ENCODE measurements around the gene TMEM253.

TMEM253 gene

DNA sequence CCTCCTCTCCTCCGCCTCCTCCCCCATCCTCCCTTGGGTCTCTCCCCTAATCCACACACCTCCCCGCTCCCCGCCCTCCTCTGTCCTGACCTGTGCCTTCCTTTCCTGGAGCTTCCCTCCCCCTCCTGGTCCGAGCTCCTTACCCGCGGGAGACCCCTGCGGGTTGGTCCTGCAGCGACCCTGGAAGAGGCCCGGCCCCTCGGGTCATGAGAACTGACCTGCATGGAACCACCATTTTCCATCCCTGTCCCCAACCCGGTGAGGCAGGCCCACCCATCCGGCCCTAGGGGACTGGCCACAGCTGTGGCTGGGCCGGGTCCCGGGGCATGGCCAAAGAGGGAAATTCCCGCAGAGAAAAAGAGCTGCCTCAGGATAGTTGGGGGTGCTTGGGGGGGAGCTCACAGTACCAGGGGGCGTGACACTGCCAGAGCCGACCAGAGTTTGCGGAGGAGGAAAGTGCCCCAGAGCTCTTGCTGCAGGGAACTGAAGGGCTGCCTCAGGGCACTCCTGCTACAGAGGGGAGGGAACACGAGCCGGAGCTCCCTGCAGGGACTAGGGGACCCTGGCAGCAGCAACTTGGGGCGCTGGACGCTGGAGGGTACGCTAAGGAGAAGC, 30.1 kb upstream of the TMEM253 start (continued):
- TF ChIP-seq ZNF670 (tag by site-specific recombination; IDR thresholded peaks at IDR 0.05; ENCODE audit: low read depth) = no peak
- TF ChIP-seq, protein P1, sequence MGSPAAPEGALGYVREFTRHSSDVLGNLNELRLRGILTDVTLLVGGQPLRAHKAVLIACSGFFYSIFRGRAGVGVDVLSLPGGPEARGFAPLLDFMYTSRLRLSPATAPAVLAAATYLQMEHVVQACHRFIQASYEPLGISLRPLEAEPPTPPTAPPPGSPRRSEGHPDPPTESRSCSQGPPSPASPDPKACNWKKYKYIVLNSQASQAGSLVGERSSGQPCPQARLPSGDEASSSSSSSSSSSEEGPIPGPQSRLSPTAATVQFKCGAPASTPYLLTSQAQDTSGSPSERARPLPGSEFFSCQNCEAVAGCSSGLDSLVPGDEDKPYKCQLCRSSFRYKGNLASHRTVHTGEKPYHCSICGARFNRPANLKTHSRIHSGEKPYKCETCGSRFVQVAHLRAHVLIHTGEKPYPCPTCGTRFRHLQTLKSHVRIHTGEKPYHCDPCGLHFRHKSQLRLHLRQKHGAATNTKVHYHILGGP (tag by site-specific recombination; IDR thresholded peaks at IDR 0.05) = no peak
- TF ChIP-seq KLF10 (tag by site-specific recombination; IDR thresholded peaks at IDR 0.05) = no peak
- TF ChIP-seq ZNF423 (tag by site-specific recombination; IDR thresholded peaks at IDR 0.05) = 0 out of 2 replicates have a peak, but pooled peaks have one; percentile 68
- no peak for TF ChIP-seq ZNF404 (tag by site-specific recombination; IDR thresholded peaks at IDR 0.05)
- no peak for TF ChIP-seq ZNF544 (tag by site-specific recombination; IDR thresholded peaks at IDR 0.05)
- TF ChIP-seq ZNF837 (tag by site-specific recombination; IDR thresholded peaks at IDR 0.05) = no peak
- peak; percentile 75; the same call in 1 of the 2 replicates for TF ChIP-seq BCL11B (tag by site-specific recombination; IDR thresholded peaks at IDR 0.05; ENCODE audit: low read depth)
- TF ChIP-seq ZNF23 (tag by site-specific recombination; IDR thresholded peaks at IDR 0.05; ENCODE audit: borderline replicate concordance) = no peak
- no peak for TF ChIP-seq ZNF155 (tag by site-specific recombination; IDR thresholded peaks at IDR 0.05)

DNA sequence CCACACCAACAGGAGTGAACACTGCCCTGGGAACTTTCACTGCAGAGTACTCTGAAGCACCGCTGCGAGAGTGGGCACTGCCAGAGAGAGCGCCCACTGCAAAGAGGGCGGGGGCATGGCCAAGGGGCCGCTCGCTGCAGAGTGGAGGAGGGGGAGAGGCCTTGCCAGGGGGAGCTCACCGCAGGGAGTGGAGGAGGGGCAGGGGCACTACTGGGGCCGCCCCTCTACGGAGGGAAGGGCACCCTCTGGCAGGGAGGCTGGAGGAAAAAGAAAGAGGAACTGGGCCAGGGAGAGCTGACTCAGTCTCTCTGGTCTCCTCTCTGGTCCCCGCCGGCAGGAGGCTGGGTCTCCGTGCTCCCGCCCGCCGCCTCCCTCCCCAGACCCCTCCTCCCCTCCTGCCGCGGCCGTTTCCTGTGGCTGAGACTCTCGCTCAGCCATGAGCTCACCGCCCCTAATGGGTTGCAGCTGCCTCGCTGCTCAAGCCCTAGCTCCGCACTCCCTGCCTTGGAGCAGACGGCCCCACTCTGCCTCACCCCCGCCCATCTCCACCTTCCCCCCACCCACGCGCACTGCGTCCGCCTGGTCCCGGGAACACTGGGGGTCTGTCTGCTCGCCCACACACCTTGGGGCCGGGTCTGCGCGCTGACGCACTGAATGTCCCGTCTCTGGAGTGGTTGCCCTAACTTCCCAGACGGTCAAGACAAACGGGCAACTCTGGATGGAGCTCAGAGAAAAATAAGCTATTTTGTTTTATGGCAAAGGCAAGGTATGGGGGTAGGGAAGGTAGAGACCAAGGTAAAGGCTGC, 29.4 kb upstream of the TMEM253 start:
- POLR2A ChIA-PET = interaction anchor here (0.7 to 3.7 kb wide), 23 partner anchors 8 to 610 kb away, joined by 3 to 71 read pairs (median 5); partner anchors contain the start of genes NDRG2, RNASE8, SLC39A2 and ZNF219
- peak overlapping the region; percentile 86 for H3K27ac ChIP-seq (ENCODE audit: extremely low read depth, low read depth, low read length)
- H3K36me3 ChIP-seq (ENCODE audit: control insufficient read depth in 2 of 2, insufficient read depth in 1 of 2, low read length in 2 of 2) = peaks cover 0 to 35% of the 10 kb centered on the region in 2 experiments; a peak in 1 of 3 replicates
- CTCF ChIA-PET = interaction anchor here (0.6 to 4.3 kb wide), 18 partner anchors 15 to 560 kb away, joined by 3 to 64 read pairs (median 4); partner anchors contain the start of gene TMEM253
- H3K4me1 ChIP-seq (ENCODE audit: control insufficient read depth, insufficient read depth, low read length) = peaks cover 16% of the 10 kb centered on the region
- peak overlapping the region; percentile 79 for H3K4me3 ChIP-seq (ENCODE audit: low read depth, low read length)
- no peaks in the 10 kb centered on the region for H3K9me3 ChIP-seq (ENCODE audit: control insufficient read depth, insufficient read depth, low read depth, low read length)
- TF ChIP-seq GLIS1 (tag by site-specific recombination; IDR thresholded peaks at IDR 0.05) (peak; percentile 72), ZNF658 (tag by site-specific recombination; IDR thresholded peaks at IDR 0.05) (no peak), ZNF239 (tag by site-specific recombination; IDR thresholded peaks at IDR 0.05) (no peak), ZNF341 (tag by site-specific recombination; IDR thresholded peaks at IDR 0.05; ENCODE audit: low read depth) (peak; percentile 25; the same call in 1 of the 2 replicates), ZNF404 (tag by site-specific recombination; IDR thresholded peaks at IDR 0.05) (no peak), ZNF654 (tag by site-specific recombination; IDR thresholded peaks at IDR 0.05; ENCODE audit: low read depth) (no peak), ZIC2 (tag by site-specific recombination; IDR thresholded peaks at IDR 0.05) (peak; percentile 71), IKZF3 (tag by site-specific recombination; IDR thresholded peaks at IDR 0.05) (0 out of 2 replicates have a peak, but pooled peaks have one; percentile 23), ZNF169 (tag by site-specific recombination; IDR thresholded peaks at IDR 0.05) (no peak), ZNF501 (tag by site-specific recombination; IDR thresholded peaks at IDR 0.05) (no peak), ZNF335 (tag by site-specific recombination; conservative IDR thresholded peaks at IDR 0.05) (no peak), ZBTB7A (tag by site-specific recombination; IDR thresholded peaks at IDR 0.05; ENCODE audit: low read depth) (peak; percentile 73)
- TF ChIP-seq, protein P2, sequence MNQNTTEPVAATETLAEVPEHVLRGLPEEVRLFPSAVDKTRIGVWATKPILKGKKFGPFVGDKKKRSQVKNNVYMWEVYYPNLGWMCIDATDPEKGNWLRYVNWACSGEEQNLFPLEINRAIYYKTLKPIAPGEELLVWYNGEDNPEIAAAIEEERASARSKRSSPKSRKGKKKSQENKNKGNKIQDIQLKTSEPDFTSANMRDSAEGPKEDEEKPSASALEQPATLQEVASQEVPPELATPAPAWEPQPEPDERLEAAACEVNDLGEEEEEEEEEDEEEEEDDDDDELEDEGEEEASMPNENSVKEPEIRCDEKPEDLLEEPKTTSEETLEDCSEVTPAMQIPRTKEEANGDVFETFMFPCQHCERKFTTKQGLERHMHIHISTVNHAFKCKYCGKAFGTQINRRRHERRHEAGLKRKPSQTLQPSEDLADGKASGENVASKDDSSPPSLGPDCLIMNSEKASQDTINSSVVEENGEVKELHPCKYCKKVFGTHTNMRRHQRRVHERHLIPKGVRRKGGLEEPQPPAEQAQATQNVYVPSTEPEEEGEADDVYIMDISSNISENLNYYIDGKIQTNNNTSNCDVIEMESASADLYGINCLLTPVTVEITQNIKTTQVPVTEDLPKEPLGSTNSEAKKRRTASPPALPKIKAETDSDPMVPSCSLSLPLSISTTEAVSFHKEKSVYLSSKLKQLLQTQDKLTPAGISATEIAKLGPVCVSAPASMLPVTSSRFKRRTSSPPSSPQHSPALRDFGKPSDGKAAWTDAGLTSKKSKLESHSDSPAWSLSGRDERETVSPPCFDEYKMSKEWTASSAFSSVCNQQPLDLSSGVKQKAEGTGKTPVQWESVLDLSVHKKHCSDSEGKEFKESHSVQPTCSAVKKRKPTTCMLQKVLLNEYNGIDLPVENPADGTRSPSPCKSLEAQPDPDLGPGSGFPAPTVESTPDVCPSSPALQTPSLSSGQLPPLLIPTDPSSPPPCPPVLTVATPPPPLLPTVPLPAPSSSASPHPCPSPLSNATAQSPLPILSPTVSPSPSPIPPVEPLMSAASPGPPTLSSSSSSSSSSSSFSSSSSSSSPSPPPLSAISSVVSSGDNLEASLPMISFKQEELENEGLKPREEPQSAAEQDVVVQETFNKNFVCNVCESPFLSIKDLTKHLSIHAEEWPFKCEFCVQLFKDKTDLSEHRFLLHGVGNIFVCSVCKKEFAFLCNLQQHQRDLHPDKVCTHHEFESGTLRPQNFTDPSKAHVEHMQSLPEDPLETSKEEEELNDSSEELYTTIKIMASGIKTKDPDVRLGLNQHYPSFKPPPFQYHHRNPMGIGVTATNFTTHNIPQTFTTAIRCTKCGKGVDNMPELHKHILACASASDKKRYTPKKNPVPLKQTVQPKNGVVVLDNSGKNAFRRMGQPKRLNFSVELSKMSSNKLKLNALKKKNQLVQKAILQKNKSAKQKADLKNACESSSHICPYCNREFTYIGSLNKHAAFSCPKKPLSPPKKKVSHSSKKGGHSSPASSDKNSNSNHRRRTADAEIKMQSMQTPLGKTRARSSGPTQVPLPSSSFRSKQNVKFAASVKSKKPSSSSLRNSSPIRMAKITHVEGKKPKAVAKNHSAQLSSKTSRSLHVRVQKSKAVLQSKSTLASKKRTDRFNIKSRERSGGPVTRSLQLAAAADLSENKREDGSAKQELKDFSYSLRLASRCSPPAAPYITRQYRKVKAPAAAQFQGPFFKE (tag by site-specific recombination; IDR thresholded peaks at IDR 0.05; ENCODE audit: borderline replicate concordance) = no peak
- TF ChIP-seq, protein P3, sequence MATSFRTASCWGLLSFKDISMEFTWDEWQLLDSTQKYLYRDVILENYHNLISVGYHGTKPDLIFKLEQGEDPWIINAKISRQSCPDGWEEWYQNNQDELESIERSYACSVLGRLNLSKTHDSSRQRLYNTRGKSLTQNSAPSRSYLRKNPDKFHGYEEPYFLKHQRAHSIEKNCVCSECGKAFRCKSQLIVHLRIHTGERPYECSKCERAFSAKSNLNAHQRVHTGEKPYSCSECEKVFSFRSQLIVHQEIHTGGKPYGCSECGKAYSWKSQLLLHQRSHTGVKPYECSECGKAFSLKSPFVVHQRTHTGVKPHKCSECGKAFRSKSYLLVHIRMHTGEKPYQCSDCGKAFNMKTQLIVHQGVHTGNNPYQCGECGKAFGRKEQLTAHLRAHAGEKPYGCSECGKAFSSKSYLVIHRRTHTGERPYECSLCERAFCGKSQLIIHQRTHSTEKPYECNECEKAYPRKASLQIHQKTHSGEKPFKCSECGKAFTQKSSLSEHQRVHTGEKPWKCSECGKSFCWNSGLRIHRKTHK (tag by site-specific recombination; IDR thresholded peaks at IDR 0.05) = no peak
- TF ChIP-seq, protein P4, sequence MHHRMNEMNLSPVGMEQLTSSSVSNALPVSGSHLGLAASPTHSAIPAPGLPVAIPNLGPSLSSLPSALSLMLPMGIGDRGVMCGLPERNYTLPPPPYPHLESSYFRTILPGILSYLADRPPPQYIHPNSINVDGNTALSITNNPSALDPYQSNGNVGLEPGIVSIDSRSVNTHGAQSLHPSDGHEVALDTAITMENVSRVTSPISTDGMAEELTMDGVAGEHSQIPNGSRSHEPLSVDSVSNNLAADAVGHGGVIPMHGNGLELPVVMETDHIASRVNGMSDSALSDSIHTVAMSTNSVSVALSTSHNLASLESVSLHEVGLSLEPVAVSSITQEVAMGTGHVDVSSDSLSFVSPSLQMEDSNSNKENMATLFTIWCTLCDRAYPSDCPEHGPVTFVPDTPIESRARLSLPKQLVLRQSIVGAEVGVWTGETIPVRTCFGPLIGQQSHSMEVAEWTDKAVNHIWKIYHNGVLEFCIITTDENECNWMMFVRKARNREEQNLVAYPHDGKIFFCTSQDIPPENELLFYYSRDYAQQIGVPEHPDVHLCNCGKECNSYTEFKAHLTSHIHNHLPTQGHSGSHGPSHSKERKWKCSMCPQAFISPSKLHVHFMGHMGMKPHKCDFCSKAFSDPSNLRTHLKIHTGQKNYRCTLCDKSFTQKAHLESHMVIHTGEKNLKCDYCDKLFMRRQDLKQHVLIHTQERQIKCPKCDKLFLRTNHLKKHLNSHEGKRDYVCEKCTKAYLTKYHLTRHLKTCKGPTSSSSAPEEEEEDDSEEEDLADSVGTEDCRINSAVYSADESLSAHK (tag by site-specific recombination; IDR thresholded peaks at IDR 0.05) = peak; percentile 32; the same call in 1 of the 2 replicates

Measured in HEK293 (cell line).